NCI-H69 (cell line): ENCODE measurements around the gene GOLGA1.

Experiments
- DNase-seq: peaks from one replicate; lab custom pipeline; 2025; lab: John Stamatoyannopoulos, UW

Gene GOLGA1

GRCh38 chr9:124940521-124940893 lies 376 bp downstream of the GOLGA1 start:
- DNase-seq: peak; percentile 98

GRCh38 chr9:124939944-124940343 lies 939 bp downstream of the GOLGA1 start:
- no peak for DNase-seq

GRCh38 chr9:124934290-124934689 lies 6.6 kb downstream of the GOLGA1 start:
- no peak for DNase-seq

GRCh38 chr9:124932333-124932732 lies 8.6 kb downstream of the GOLGA1 start:
- no peak for DNase-seq

- DNase-seq: no peak
Observed at GRCh38 chr9:124929464-124929863, 11.4 kb downstream of the GOLGA1 start.

GRCh38 chr9:124928116-124928515 lies 12.8 kb downstream of the GOLGA1 start:
- no peak for DNase-seq

GRCh38 chr9:124920394-124920793 lies 20.5 kb downstream of the GOLGA1 start:
- DNase-seq: peak; percentile 19

GRCh38 chr9:124914753-124915405 lies 26.0 kb downstream of the GOLGA1 start:
- DNase-seq: no peak

GRCh38 chr9:124913378-124913777 lies 27.5 kb downstream of the GOLGA1 start:
- DNase-seq: no peak

- no peak for DNase-seq
Observed at GRCh38 chr9:124911766-124912165, 29.1 kb downstream of the GOLGA1 start.

- no peak for DNase-seq
Observed at GRCh38 chr9:124908098-124908497, 32.8 kb downstream of the GOLGA1 start.

- DNase-seq: no peak
Observed at GRCh38 chr9:124906966-124907365, 33.9 kb downstream of the GOLGA1 start.

- no peak for DNase-seq
Observed at GRCh38 chr9:124899845-124900244, 41.0 kb downstream of the GOLGA1 start.

- no peak for DNase-seq
Observed at GRCh38 chr9:124897570-124898460, 43.1 kb downstream of the GOLGA1 start.

GRCh38 chr9:124894741-124895170 lies 46.1 kb downstream of the GOLGA1 start:
- DNase-seq: peak; percentile 50

- DNase-seq: no peak
Observed at GRCh38 chr9:124894035-124894740, 46.7 kb downstream of the GOLGA1 start.

GRCh38 chr9:124890179-124890578 lies 50.7 kb downstream of the GOLGA1 start:
- DNase-seq: no peak

GRCh38 chr9:124889006-124889405 lies 51.9 kb downstream of the GOLGA1 start:
- no peak for DNase-seq

- no peak for DNase-seq
Observed at GRCh38 chr9:124887832-124888231, 53.1 kb downstream of the GOLGA1 start.

- no peak for DNase-seq
Observed at GRCh38 chr9:124886866-124887492, 53.9 kb downstream of the GOLGA1 start.

GRCh38 chr9:124886461-124886860 lies 54.4 kb downstream of the GOLGA1 start:
- no peak for DNase-seq

GRCh38 chr9:124885551-124885950 lies 55.3 kb downstream of the GOLGA1 start:
- DNase-seq: no peak
